ENCODE measurements around the gene WIPF1.
"Not testable (repeated sequence)": the region's sequence is repeated elsewhere in the genome, so short reads cannot be mapped to it uniquely, and the experiment has no call there.

Gene WIPF1

DNA sequence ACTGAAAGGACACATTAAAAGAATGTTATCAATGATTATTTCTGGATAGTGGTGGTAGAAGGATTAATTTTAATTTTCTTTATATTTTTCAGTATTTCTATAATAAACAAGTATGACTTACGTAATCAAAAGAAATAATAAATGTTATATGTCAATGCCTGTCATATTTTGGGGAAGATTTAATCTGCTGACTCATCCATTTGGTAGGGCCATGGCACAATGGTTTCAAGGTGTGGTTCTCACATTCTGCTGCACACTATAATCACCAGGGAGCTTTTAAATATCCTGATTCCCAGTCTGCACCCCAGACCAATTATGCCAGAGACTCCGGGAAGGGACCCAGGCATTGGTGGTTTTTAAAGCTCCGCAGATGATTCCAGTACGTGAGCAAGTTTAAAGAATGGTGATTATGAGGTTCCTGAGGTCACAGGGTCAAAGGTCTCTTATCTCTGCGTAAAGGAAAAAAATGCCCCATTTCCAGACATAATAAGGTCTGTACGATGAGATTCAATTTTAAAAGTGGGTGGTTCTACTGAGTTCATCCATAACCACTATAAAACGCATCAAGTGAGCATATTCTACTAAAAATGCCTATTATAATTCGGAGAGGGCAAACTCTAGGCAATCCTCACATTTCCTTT lies 27.2 kb downstream of the WIPF1 start:
- DNase-seq = no peak

DNA sequence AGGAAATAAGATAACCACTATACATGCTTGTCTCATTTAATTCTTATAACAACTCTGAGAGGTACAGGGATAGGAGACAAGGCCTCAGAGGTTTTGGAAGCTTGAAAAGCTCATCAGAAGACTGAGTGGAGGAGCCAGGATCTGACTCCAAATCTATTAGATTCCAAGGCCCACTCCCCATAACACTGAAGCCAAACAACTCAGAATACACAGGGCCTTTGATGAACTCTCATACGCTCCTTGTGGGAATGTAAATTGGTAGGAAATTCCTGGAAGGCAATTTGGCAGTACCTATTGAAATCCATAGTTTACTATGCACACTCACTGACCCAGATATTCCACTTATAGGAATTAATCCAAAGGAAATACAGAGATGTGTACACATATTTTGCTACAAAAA lies 27.9 kb downstream of the WIPF1 start:
- no peak for DNase-seq

DNA sequence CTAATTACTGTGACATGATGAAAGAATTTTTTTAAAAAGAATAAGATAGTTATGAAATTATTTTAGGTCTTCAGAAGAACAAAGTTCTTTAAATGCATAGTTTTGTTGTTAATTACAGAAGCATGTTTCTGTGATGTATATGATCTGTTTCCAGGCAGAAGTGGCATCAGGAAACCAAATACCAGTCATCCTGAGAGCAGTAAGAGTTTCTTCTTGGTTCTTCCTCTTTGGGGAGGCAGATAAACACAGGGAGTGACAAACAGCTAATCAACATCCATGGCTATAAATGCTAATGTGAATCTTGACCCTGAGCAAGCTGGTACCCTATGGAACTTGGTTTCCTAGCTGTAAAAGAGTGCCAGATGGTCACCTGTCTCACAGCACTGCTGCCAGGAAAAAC lies 29.2 kb downstream of the WIPF1 start:
- no peak for DNase-seq

DNA sequence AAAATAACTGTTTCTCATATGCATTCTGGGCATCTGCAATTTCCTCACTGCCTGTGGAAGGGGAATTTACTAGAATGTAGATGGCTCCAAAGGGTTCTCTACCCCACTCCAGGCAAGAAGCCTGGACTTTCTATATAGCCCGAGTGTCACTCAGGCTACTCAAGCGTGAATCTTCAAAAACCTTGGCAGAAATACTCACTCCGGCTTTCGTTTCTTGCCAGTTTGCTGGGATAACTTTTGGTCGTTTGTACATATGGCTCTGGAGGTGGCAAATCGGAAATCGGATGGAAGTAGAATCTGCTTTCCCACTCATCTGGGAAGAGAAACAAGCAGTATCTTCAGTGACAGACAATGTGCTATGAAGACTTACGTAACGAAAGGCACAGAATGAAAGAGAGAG lies 30.7 kb downstream of the WIPF1 start:
- no peak for DNase-seq

DNA sequence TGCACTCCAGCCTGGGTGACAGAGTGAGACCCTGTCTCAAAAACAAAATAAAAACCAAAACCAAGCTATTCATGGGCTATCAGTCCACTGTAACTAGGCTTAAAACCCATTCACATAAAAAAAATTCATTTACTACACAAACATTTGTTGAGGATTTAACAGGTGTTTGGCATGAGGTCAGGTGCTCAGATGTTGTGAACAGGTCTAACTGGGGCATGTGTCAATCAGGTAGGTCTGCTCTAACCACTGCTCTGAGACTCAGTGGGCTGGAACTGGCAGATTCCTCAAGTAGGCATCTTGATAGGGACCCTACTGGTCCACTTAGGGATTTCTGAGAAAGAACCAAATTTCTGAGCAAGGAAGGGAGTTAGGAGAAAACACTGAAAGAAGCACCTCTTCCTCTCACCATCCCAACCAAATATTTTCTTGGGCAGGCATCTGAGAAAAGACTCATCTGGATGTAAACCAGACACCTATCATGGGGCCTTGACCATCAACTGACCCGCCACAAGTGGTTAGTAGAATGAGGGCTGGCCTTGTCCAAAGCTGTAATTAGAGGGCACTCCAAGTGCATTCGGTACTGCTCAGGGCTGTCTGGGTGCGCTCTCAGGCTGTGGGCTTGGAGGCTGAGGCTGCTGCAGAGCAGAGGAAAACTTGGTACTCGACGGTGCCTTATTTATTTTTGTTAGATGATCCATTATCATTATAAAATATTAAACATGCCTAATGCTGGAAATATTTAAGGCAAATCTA lies 33.9 kb downstream of the WIPF1 start:
- DNase-seq = no peak

DNA sequence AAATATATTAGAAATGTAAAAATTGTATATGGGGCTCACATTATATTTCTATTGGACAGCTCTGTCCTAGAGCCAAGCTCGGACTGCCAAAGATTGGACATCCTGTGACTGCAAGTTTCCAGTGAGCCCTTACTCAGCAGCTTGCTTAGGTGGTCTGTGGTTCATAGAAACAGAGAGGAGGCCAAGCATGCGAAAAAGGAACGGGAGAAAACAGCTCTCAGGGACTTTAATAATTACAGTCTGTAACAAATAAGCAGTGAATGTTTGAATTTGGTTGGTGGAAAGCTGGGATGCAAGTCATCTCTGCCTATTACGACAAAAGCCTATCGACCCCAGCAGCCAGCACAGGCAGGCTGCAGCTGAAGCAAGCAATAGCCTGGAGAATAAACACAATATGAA lies 35.6 kb downstream of the WIPF1 start:
- DNase-seq = no peak

DNA sequence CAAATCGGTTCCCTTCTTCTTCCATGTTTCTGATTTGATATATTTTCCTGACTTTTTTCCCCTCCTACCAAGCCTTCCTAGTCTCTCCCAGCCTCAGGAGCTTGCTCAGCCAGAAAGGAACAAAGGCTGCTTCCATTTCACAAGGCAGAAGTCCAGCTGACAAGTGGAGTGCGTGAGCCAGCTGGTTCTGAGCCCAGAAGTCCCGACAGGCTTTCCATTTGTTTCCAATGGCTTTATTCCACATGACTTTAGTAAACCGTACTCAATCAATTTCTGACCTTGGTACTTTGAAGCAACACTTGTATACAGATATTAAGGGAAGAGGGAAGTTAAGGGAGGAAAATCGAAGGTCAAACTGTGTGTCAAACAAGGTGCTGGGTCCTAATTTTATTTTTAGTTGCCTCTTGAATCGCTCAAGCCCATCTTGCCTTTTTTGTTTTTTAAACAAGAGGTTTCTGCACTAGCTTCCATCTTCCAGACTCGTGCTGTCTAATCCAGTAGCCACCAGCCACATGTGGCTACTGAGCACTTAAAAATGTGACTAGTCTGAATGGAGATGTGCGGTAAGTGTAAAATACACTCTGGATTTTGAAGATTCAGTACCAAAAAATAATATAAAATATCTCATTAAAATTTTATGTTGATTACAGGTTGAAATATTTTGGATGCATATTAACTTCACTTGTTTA lies 36.2 kb downstream of the WIPF1 start:
- DNase-seq = no peak

DNA sequence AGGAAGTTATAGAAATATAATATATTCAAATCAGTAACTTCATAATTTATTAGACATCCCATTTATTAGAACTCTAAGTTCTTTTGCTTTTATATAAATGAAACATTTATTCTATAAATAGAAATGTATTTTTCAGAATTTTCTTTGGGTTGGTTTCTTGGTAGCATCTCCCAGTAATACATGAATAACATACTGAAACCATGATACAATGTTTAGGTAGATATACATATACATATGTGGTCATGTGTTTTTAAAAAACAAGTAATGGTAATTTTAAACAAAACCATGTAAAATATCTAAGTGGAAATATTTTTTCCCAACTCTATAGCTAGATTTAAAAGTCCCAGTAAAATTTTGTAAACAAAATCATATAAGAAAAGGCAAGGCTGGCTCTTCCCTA lies 36.9 kb downstream of the WIPF1 start:
- no peak for DNase-seq

DNA sequence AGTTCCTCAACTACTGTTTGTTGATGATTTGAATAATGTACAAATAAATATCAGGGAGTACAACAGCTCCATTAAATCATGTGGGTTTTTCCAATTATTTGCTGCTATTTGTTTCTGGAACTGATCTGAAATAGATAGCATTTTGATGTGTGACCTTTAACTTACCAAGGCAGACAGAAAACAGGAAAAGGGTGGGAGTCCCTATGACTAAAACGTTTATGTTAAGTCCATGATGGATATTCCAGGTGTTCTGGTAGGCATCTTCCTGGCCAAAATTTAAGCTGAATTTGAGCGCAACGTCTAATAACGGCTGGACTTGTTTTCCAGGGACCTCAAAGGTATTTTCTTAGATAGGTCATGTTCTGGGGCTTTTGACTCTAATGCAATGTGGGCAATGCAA lies 41.6 kb downstream of the WIPF1 start:
- no peak for DNase-seq

DNA sequence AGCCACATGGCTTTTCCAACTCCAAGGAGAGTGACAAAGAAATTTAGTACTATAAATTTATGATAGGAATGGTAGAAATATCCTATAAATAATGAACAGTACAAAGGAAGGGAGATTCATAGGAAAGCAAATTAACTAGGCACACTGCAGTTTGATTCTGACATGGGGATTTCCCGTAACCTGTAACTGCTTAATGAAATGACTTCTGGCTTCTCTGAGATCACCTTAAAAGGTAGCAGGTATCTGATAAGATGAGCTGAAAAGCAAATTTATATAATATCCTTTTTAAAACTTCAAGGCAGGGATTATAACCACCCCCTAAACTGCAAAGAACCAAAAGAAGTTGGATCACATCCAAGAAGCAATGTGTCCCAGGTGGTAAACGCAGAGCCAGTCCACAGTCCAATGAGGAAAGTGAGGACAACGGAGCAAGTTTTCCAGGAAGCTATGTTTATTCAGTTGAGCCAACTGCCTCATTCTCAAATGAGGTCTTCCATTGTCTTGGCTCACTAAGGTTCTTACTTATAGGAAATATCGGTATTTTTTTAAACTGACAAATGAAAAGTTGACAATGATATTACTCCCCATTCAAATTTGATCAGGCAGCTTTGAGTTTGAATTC lies 43.0 kb downstream of the WIPF1 start:
- no peak for DNase-seq

DNA sequence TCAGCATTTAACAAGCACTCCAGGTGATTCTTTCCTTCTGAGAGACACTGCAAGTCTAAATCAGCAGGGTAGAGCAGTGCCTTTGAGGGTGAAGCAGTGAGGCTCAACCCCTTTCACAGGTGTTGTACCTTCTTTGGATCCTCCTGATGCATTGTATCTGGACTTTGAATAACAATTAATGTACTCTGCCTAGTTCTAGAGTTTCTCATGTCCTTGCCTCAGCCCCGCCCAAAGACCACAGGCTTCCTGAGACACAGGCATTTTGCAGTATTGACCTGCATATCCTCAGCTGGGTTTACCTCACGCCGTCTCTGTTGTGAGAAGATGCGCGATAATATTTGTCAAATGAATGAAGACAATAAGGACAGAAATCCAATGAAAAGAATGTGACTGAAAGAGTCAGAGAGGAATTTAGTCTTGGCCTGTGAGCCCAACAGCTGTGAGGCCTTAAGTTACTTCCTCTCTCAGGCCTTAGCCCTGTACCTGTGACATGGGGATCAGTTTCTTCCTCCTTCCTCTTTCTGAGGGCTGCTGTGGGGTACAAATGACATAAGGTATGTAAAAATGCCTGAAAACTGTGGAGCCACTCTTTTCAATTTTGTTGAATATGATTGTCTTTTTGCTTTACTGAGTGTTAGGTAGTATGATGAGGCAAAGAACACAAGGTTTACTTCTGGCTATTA lies 43.7 kb downstream of the WIPF1 start:
- DNase-seq = no peak

DNA sequence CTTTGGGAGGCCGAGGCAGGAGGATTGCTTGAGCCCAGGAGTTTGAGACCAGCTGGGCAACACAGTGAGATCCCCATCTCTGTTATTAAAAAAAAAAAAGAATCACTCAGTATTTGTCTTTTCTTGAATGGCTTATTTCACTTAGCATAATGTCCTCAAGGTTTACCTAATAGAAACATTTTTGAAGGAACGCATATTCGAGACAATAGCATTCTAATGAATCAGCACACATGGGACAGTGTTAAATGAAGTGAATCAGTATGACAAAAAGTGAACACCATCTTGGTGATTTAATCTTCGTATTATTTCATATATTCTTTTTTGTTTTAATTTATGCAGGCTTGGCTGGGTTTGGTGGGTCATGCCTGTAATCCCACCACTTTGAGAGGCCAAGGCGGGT lies 44.7 kb downstream of the WIPF1 start:
- peak; percentile 14 for DNase-seq

DNA sequence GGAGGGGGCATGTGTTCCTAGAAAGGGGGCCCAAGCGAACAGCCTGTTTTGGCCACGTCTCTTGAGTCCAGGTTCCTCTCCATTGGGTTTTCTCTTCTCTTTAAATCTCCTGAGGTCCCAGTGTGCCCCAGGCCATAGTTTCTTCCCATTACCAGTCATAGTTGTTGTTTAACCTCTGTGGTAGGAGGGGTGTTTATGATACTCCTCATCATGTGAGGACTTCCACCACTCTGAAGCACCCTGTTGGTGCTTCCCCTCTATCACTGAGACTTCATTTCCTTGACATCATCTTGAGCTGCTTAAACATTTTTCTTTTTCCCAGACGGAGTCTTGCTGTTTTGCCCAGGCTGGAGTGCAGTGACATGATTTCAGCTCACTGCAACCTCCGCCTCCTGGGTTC lies 45.9 kb downstream of the WIPF1 start:
- no peak for DNase-seq

DNA sequence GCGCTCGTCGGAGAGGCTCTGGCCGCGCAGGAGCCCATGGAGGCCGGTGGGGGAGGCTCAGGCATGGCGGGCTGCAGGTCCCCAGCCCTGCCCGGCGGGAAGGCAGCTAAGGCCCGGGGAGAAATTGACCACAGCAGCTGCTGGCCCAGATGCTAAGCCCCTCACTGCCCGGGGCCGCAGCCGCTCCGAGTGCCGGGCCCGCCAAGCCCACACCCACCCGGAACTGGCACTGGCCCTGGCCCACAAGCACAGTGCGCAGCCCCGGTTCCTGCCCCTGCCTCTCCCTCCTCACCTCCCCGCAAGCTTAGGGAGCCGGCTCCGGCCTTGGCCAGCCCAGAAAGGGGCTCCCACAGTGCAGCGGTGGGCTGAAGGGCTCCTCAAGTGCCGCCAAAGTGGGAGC lies 49.0 kb downstream of the WIPF1 start:
- not testable (repeated sequence) for DNase-seq

DNA sequence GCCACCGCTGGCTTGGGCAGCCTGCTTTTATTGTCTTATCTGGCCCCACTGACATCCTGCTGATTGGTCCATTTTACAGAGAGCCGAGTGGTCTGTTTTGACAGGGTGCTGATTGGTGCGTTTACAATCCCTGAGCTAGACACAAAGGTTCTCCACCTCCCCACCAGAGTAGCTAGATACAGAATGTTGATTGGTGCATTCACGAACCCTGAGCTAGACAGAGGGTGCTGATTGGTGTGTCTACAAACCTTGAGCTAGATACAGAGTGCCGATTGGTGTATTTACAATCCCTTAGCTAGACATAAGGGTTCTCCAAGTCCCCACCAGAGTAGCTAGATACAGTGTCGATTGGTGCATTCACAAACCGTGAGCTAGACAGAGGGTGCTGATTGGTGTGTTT lies 49.6 kb downstream of the WIPF1 start:
- DNase-seq = not testable (repeated sequence)

DNA sequence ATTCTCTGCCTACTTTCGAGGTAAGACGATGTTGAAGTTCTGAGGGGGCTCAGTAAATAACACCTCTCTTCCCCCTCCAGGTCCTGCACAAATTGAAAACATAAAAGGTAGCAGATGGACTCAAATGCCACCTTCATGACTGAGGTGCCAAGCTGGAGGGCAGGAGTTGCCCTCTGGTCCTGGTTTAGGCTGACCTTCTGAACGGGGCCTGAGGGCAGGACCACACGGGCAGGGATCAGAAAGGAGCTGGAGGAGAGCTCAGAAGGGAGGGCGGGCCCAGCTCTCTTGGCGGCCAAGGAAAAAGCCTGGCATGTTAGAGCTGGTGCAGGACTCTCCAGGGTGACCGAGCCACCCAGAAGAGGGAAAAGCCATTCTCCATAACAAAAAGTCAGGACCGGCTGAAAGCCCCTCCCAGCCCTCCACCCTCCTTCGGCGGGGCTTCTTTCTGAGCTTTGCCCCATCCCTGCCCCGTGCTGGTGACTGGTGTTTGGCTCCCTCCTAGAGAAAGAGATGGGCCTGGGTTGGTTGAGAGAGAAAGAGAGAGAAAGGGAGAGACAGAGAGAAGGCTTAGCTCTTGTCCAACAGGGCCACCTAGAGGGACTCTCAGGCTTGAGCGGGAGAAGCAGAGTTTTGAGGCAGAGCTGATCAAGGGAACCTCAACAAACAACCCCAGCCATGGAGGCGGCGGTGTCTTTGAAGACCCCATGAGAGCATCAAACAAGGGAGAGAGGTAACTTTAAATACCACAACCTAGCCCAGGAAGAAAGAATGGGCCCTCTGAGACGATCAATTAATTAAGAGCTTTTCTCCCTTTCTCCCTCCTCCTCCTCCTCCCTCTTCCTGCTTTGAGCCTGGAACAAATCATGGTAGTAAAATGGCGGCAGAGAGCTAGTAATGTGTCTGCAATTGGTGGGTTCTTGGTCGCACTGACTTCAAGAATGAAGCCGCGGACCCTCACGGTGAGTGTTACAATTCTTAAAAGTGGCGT lies 50.8 kb downstream of the WIPF1 start:
- DNase-seq = peak; percentile 53

DNA sequence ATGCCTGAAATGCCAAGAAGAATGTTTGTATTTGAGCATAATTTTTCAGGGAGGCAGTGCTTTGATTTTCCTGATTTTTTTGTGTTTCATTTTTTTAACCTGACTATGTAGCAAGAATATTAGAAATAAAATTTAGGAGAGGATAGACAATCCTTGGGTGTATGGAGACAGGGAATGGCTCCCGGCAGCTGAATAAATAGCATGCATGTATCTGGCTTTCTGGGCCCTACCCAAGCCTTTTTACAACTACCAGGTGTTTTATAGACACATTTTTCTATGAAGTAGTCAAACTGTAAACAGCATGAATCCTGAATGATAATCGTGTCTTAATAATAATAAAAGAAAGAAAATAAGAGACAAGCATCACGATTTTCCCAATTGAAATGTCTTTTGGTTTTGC lies 52.4 kb downstream of the WIPF1 start:
- no peak for DNase-seq

DNA sequence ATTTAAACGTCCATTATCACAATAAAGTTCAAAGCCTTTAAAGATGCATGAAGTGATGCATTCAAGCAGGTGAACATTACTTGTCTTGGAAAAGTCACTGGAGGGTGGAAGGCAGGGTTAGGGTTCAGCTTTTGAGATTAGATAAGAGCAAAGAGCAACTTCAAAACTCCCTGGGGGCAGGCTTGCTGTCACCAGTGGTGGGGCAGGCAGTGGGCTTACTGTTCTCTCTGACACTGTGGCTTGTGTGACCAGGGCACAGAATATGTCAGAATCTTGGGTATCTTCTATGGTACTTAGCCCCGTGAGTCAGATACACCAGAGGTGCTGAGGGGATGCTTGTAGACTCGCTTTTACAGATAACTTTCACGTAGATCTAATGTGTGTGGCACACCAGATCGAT lies 52.8 kb downstream of the WIPF1 start:
- DNase-seq = no peak

DNA sequence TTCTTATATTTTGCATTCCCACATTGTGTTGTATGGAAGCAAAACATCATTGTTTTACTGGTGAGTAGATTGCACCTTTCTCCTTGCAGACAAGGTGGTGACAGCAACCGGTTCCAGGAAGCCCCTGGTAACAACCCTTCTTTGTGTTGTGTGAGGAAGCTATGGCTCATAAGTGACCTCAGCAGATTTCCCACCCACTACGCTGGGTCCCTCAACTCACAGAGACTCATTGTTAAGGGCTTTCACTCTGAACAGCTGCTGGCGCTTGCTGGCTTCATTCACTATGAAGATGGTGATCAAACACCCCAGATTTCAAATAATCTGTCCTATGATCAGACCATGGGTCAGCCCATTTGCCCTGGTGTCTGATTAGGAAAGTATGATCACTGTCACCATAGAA lies 53.4 kb downstream of the WIPF1 start:
- DNase-seq = no peak

DNA sequence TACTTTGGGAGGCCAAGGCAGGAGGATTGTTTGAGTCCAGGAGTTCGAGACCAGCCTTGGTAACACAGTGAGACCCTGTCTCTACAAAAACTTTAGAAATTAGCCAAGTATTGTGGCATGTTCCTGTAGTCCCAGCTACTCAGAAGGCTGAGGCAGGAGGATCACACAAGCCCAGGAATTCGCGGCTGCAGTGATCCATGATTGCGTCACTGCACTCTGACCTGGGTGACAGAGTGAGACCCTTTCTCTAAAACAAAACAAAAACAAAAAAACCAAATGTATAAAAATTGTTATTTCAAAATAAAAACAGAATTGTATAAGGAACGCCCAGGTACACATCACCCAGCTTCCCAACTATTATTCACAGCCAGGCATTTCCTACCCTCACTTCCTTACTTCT lies 56.7 kb downstream of the WIPF1 start:
- DNase-seq = no peak

DNA sequence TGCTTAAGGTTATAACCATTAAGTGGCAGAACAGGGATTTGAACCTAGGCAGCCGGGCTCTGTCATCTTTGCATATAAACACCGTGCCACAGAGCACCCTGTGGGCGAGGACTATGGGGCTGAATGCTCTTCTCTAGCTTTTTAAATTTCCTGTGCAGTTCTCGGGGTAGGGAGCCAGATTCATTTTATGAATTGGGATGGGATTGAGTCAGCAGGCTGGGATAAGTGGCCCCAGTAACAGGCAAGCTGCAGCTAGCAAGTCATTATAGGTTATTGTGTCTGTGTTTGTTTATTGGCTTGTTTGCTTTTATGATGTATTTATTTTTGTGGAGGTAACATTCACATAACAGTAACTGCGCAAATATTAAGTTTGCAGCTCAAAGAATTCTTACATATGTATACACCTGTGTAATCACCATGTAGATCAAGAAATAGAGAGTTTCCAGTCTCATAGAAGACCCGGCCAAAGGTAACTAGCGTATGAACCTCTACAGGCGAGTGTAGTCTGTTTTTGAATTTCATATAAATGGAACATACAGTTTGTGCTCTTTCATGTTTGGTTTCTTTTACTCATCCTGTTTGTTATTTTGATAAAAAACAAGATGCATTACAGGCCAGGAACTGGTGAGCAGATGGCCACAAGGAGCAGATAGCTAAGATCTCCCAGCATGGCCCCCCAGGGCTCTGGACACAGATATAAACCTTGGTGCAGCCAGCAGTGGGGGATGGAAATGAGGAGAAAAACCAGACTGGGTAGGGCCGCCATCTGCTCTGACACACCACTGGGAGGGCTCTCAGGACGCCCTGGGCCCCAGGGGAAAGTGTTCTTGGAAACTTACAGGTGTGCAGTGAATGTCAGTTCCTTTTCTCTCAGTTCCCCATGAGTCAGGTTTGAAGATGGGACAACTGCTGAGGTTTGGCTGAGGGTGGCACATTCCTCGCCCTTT lies 61.6 kb downstream of the WIPF1 start:
- DNase-seq = no peak

Data from EL (cell line).